ENCODE results near the gene SERPINE1.

SERPINE1 gene

DNA sequence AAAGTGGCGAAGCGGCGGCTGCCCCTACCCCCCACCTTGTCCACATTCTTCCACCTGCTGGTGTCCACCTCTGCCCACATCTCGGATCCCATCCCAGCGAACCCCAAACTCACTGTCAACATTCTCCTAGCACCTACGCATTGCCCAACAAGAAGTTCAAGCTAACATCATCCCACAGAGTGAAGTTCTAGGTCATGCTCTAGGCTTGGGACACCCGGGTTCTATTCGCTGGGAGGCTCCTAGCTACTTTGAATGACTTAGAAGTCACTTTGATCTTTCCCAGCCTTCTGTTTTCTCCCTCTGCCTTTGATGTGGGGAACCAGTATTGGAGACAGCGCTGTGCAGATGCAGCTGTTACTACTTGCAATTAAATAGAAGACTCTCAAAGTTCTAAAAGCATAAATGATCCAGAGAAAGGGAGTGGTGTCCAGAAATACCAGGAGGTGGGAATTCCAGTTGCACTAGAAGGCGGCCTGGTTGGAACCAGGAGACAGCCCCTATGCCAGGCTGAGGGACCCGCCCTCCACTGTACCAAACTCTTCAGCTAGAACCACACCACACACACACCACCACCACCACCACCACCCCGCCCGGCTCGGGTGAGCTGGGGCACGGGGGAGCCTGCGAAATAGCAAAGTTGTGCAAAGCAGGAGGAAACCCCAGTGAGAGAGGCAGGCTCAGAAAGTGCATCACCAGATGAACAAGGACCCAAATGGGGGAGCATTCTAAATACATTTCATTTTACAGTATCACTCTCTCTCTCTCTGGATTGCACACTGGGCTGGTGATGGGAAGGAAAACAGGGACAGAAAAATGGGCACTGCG lies 43.9 kb downstream of the SERPINE1 start:
- FAIRE-seq: no peak

DNA sequence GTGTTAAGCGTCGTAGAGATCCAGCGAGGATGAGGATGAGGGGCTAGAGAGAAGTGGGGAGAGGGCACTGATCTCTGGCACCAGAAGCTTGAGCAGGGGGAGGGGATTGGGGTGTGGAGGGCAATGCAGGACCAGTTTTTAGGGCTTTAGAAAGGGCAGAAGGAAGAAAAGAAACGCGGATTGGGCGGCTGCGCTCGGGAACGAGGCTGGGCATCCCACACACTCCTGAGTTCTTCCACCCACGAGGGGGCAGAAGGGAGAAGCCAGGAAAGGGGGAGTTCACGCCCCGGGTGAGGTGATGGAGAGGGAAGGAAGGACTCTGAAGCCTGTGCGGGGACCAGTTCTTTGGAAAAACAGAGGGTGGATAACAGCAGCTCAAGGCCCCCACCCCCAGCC lies 44.5 kb downstream of the SERPINE1 start:
- FAIRE-seq: no peak

DNA sequence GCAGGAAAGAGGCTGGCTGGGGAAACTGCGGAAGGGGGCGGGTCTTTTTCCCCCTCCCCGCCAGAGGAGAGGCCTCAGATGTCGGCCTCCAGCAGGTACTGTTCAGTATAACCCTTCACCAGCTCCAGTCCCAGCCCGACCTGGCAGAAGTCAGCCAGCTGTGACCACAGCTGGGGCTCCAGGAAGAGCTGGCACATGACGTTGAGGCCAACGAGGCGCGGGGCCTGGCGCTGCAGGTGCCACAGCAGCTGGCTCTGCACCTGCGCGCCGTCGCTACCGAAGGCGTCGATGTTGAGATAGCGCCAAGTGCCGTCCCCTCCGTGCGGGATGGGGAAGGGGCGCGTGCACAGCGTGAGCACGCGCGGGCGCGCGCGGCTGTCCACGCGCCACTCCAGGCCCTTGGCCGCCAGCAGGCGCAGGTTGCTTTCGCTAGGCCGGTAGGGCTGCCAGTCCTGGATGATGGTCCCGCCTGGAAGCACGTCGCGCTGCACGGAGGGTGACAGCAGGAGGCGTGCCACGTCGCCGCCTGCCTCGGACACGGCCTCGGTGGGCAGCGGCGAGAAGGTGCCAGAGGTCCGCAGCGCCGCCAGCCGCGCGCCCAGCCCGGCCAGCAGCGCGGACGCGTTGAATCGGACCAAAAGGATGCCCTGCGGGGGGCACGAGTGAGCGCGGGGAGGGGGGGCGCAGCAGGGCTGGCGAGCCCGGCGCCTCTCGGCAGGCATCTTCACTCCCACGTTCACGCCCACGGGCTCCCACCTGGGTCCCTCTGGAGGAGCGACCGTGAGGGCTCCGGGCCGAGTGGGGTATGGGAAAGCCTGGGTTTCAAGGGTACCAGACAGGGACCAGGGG lies 45.3 kb downstream of the SERPINE1 start:
- FAIRE-seq: no peak

DNA sequence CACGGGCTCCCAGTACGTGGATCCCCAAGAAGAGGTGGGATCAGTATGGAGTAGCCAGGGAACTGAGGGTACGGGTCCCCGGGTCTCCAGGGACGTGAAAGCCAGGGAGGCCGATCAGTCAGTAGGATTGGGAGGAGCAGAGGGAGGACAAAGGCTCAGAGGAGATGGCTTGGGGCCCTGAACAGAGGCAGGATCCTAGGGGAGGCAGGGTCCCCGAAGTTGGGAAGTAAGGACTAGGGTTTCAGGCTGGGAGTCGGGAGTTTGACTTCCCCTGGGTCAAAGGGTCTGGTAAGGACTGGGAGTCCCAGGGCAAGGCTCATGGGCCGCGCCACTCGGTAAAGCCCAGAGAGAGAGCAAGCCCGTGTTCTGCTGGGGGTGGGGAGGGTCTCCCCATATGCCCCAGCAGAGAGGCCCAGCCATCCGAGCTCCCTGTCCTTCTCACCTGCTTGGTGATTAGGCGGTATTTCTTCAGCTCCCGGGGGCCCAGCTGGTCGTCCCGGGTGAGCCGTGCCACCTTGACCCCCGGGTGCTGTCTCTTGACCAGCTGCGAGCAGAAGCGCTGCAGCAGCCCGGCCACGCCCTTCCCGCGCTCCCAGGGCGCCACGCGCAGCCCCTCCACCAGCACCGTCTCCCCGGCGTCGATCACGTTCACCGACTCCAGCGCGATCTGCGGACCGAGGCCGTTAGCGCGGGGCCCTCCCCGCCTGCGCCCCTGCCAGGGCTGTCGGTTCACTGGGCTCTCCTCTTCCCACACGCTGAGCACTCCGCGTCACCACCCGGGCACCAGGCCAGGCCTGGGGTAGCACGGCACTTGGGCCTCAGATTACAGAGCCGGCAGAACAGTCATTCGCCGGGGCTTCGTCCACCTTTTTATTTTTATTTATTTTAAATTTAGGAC lies 46.2 kb downstream of the SERPINE1 start:
- FAIRE-seq: no peak

DNA sequence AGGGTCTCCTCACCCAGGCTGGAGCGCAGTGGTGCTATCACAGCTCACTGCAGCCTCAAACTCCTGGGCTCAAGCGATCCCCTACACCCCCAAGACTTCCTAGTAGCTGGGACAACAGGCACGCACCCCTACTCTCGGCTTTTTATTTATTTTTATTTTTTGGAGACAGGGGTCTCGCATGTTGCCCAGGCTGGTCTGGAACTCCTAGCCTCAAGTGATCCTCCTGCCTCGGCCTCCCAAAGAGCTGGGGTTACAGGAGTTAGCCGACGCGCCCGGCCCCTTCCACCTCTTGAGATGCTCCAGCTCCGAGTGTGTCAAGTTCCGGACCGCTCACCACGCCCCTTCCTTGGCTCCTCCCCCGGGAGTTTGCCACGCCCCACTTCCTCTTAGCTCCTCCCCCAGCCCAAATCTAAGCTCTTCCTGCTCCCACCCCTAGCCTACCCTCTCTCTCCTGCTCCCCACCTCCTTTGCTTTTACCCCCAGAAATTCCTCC lies 46.9 kb downstream of the SERPINE1 start:
- FAIRE-seq: no peak

DNA sequence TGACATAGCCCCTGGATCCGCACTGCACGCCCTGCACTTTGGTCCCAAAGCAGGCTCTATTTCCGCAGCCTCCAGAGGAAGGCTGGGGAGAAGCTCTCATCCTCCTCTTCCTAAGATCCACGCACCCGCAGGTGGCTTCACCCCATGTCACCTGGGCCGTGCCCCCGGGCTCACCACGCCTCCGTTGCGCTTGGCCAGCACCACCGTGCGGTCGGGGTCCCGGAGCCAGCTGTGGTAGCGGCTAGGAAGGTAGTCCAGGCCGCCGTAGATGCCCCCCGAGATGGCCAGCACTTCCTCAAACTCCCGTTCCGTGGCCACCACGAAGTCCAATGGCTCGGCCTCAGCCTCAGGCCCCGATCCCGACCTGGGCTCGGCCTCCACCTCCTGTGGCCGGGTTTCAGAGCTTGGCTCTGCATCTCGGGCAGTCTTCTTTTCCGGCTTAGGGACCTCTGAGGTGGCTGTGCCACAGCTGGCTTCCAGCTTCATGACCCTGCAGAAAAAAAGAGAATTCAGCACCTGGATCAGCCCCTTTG lies 47.5 kb downstream of the SERPINE1 start:
- no peak for FAIRE-seq

DNA sequence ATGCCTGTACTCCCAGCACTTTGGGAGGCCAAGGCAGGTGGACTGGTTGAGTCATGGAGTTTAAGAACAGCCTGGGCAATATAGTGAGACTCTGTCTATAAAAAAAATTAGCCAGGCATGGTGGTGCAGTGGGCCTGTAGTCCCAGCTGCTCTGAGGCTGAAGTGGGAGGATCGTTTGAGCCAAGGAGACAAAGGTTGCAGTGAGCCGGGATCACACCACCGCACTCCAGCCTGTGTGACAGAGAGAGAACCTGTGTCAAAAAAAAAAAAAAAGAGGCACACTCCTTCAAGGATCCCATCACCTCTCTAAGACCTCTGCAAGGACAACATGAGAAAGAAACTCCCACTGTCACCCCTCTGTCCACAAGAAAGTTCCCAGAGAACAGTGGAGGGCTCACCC lies 48.8 kb downstream of the SERPINE1 start:
- no peak for FAIRE-seq

DNA sequence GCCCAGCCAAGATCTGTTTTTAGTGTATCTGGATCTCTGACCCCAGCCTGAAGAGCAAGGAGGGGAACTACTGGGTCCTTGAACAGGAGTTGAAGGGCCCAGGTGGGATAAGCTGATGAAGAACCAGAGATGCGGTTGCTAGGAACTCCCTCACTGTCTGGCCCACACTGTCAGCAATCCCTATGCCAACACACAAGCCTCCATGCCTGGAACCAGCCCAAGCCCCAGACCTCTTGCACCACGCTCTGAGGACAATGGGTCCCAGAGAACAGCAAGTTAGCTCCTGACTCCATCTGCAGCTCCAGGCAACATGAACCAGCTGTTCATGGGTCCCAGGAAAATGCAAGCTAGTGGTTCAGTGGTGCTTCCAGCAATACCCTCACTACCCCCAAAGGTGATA lies 50.7 kb downstream of the SERPINE1 start:
- no peak for FAIRE-seq

DNA sequence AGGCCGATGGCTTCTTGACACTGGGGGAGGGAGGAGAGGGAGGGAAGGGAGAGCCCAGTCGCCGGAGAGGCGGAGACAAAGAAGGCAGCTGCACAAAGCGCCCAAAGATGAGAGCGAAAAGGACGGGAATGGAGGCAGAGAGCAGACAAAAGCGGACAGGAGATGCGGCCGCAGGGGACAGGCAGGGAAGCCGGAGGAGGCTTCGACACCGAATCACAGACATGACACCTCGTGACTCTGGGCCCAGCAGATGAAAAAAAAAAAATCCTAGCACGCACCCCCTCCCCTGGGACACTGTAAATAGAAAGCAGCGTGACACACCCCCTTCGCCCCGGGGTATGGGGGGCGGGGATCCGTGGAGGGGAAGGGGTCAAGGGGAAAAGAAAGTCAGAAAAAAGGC lies 52.2 kb downstream of the SERPINE1 start:
- no peak for FAIRE-seq

DNA sequence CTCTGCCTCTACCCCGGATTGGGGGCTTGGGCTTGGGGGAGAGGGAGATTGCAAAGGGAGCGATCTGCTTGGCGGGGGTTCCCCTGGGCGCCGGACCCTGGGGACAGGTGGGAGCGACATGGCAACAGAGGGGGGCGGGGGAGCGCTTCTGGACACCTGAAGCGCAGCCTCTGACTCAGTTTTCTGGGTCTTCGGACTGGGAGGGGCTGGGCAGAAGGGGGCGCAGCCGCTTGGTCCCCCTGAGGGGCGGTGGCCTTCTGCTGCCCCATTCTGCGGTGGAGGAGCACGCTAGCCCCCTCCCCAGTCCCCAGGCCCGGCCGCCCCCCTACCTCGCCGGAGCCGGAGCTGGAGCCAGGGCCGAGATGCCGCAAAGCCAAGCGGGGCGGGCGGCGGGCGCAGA lies 52.8 kb downstream of the SERPINE1 start:
- FAIRE-seq: no peak

DNA sequence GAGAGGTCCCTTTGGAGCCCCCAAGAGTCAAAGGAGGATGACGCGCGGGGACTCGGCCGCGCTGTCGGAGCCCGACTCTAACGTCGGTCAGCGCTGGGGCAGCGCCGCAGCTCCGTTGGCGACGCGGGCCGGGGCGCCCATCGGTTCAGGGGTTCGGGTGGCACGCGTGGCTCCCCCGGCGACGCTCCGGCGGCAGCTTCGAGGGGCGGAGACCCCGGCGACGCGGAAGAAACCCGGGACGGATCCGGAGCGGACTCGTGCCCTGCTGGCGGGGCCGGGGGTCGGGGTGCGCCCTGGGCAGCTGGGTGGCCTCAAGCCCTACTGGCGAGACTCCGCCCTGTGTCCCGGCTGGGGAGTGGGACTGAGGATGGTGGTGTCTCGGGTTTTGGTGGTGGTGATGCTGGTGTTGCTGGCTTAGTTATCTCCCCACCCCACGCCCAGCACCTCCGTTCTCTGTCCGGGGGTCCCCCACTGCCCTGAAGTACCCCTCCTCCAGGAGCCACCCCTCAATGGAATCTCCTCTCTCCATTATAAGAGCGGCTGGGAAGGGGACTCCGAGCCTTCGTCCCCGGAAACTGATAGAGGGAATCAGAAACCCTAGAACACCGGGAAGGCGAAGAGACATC lies 53.3 kb downstream of the SERPINE1 start, which contains the start of gene NAT16:
Gene NAT16, minus strand, starts transcription at position 164 of the 626 bp plus-strand sequence. CDS start 5,486 bp downstream, outside the sequence.
- no peak for FAIRE-seq

DNA sequence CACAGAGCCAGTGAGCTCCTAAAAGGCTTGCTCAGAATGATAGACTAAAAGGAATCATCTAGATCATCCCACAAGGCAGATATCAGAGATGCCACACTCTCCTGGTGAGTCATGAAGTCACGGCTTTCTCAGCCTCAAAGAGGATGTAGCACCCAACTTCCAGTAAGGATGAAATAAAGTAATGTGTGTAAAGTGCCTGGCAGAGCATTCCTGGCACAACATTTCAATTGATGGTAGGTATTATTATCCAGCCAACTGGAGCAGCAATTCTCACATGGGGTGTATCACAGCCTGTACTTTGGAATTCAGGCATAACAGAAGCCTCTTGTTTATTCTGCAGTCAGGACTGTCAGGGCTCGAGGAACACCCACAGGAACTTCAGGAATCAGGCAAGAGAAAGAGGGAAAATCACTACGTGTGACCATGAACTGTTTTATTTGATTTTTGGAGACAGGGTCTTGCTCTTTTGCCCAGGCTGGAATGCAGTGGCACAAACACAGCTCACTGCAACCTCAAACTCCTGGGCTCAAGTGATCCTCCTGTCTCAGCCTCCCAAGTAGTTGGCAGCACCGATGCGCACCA lies 58.4 kb downstream of the SERPINE1 start:
- FAIRE-seq: no peak

DNA sequence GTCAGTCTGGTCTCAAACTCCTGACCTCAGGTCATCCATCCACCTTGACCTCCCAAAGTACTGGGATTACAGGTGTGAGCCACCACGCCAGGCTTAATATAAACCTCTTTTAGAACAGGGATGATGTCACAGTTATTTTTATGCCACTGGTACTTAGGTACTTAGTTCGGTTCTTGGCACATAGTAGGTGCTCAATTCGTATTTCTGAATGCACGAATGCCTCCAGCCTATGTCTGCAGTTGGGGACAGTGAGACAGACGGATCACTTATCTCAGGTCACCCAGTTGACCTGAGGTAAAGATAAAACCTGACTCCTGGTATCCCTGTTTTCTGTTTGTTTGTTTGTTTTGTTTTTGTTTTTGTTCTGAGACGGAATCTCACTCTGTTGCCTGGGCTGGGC lies 59.3 kb downstream of the SERPINE1 start:
- no peak for FAIRE-seq

DNA sequence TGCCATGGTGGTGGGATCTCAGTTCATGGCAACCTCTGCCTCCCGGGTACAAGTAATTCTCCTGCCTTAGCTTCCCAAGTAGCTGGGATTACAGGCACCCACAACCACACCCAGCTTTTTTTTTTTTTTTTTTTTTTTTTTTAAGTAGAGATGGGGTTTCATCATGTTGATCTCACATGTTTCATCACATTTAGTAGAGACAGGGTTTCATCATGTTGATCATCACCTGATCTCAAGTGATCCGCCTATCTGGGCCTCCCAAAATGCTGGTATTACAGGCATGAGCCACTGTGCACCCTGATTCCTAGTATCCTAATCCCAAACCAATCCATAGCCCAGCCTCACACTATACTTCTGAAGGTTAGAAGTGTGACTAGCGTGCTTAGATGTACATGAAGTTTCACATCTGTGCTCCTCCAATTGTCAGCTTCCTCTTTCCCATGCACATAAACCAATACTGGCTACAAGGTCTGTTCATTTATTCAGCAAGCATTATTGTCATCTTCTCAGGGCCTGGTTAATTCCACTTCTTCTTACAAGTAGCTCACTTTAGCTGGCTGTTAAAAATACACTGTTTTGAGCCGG lies 60.0 kb downstream of the SERPINE1 start:
- no peak for FAIRE-seq
